ENCODE measurements around the gene TMED6.

- no peak for TF ChIP-seq POLR2A (IDR thresholded peaks at IDR 0.05; ENCODE audit: low read depth, low read length)
- TF ChIP-seq POLR2AphosphoS5 (IDR thresholded peaks at IDR 0.05; ENCODE audit: insufficient read depth, low read depth, low read length): no peak
- TF ChIP-seq CTCF (IDR thresholded peaks at IDR 0.05; ENCODE audit: extremely low read depth in 1 of 2, insufficient read depth in 1 of 2, low read depth in 1 of 2, low read length in 2 of 2): no peak
- no peak for TF ChIP-seq EZH2 (IDR thresholded peaks at IDR 0.05; ENCODE audit: borderline replicate concordance, low read depth, low read length, severe bottlenecking)
- TF ChIP-seq JUN (IDR thresholded peaks at IDR 0.05; ENCODE audit: borderline replicate concordance, insufficient read depth, insufficient read length, low read depth): no peak
- no peak for TF ChIP-seq MYC (IDR thresholded peaks at IDR 0.05; ENCODE audit: low read depth, low read length)
- no peak for TF ChIP-seq MAX (IDR thresholded peaks at IDR 0.05; ENCODE audit: insufficient read depth, insufficient read length)
These were observed 20.0 kb upstream of the TMED6 start for GRCh38 chr16:69371564-69371963.

Data from endothelial cell of umbilical vein (primary cell).